Smooth muscle cell (in vitro differentiated cells): ENCODE results near the gene GHITM. TPM values are rescaled to one million over a fixed set of nuclear protein-coding genes. Genes with fewer than 3 reads are reported as not detected.
"Not testable (repeated sequence)": the region's sequence is repeated elsewhere in the genome, so short reads cannot be mapped to it uniquely, and the experiment has no call there.

ENCODE experiments used
- DNase-seq: peaks from one replicate; lab custom pipeline; 2025; ENCODE audit not compliant: unreplicated experiment; lab: John Stamatoyannopoulos, UW
- H2AFZ ChIP-seq: fragments of 200-600 bp; sonication (generic); 2 replicates; pipeline ENCODE4 v1.6.0; 2016; ENCODE audit warnings: antibody characterized with exemption, low read depth, mild to moderate bottlenecking
- H3F3A ChIP-seq: fragments of 200-600 bp; sonication (generic); 2 replicates; pipeline ENCODE4 v1.6.0; 2017; ENCODE audit warnings: antibody characterized with exemption, low read depth
- H3K27ac ChIP-seq: fragments of 200-600 bp; sonication (generic); 2 replicates; pipeline ENCODE4 v1.5.1; 2016; ENCODE audit warnings: low read depth, mild to moderate bottlenecking
- H3K27me3 ChIP-seq: fragments of 200-600 bp; sonication (generic); 2 replicates; pipeline ENCODE4 v1.6.1; 2016; ENCODE audit warnings: low read depth, mild to moderate bottlenecking
- H3K36me3 ChIP-seq: fragments of 200-600 bp; sonication (generic); 2 replicates; pipeline ENCODE4 v1.5.1; 2016; ENCODE audit warnings: low read depth
- H3K4me1 ChIP-seq: fragments of 200-600 bp; sonication (generic); 2 replicates; pipeline ENCODE4 v1.5.1; 2016; ENCODE audit warnings: low read depth
- H3K4me2 ChIP-seq: fragments of 200-600 bp; sonication (generic); 2 replicates; pipeline ENCODE4 v1.6.0; 2016; ENCODE audit warnings: mild to moderate bottlenecking
- H3K4me3 ChIP-seq: fragments of 200-600 bp; sonication (generic); 2 replicates; pipeline ENCODE4 v1.5.1; 2016; ENCODE audit warnings: mild to moderate bottlenecking
- H3K79me2 ChIP-seq: fragments of 200-600 bp; sonication (generic); 2 replicates; pipeline ENCODE4 v1.6.0; 2016; ENCODE audit warnings: low read depth, mild to moderate bottlenecking
- H3K9ac ChIP-seq: fragments of 200-600 bp; sonication (generic); 2 replicates; pipeline ENCODE4 v1.6.0; 2016; ENCODE audit warnings: low read depth
- H3K9me3 ChIP-seq: fragments of 200-600 bp; sonication (generic); replicated peaks from 2 replicates; pipeline ENCODE4 v1.5.1; 2016; ENCODE audit warnings: low read depth
- H4K20me1 ChIP-seq: fragments of 200-600 bp; sonication (generic); 2 replicates; pipeline ENCODE4 v1.6.0; 2016; ENCODE audit warnings: low read depth
- WGBS: methylation state at CpG from one replicate; pipeline ENCODE4 v1.1.7; 2016; ENCODE audit warnings: low lambda C conversion rate; 5-methylcytosine and 5-hydroxymethylcytosine counted together
- polyA plus RNA-seq: library from polyadenylated mRNA; unstranded; fragments of >200 nt; fragmentation: Nextera tagmentation; extraction: Ambion mirVana; gene quantifications from 2 replicates; pipeline ENCODE4 v1.2.1, GENCODE V29; 2016
- total RNA-seq: library from RNA; depleted of rRNA; stranded (reverse); fragments of >200 nt; gene quantifications from 2 replicates; pipeline ENCODE4 v1.2.3, GENCODE V29; 2014
- TF ChIP-seq, protein P1 (sequence below): fragments of 200-600 bp; sonication (generic); IDR thresholded peaks from 2 replicates; pipeline ENCODE4 v1.5.1; 2017; ENCODE audit warnings: borderline replicate concordance, mild to moderate bottlenecking, antibody characterized with exemption; ENCODE audit not compliant: insufficient read depth, poor library complexity, severe bottlenecking

The GHITM gene
- total and polyA plus RNA-seq, 2 experiments from 2014 or later, result 160 to 171 TPM

DNA sequence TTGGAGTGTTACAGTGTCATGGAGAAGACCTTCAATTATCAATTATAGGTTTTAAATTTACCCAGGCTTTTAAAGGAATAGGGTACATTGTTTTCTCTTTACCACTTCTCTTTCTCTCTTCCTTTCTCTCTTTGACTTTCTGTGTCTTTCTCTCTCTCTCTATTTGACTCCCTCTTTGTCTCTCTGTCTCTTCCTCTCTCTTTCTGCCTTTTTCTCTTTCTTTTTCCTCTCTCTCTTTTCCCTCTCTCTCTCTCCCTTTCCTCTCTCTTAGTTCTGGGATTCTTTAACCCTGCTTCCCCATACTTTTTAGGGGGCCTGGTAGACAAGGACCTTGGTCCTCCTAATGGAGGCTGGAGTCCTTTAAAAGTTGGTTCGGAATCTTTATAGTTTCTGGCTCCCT lies 15.9 kb upstream of the GHITM start:
- Histone ChIP-seq H3K79me2 (no peaks in the 10 kb centered on the region), H3K4me1 (no peaks in the 10 kb centered on the region), H3K9me3 (peaks cover 4% of the 10 kb centered on the region), H4K20me1 (no peaks in the 10 kb centered on the region), H3K27me3 (no peaks in the 10 kb centered on the region), H2AFZ (no peak overlapping the region), H3F3A (no peaks in the 10 kb centered on the region), H3K36me3 (no peaks in the 10 kb centered on the region), H3K4me2 (no peak overlapping the region), H3K27ac (no peak overlapping the region), H3K4me3 (no peak overlapping the region), H3K9ac (no peak overlapping the region)
- TF ChIP-seq, protein P1, sequence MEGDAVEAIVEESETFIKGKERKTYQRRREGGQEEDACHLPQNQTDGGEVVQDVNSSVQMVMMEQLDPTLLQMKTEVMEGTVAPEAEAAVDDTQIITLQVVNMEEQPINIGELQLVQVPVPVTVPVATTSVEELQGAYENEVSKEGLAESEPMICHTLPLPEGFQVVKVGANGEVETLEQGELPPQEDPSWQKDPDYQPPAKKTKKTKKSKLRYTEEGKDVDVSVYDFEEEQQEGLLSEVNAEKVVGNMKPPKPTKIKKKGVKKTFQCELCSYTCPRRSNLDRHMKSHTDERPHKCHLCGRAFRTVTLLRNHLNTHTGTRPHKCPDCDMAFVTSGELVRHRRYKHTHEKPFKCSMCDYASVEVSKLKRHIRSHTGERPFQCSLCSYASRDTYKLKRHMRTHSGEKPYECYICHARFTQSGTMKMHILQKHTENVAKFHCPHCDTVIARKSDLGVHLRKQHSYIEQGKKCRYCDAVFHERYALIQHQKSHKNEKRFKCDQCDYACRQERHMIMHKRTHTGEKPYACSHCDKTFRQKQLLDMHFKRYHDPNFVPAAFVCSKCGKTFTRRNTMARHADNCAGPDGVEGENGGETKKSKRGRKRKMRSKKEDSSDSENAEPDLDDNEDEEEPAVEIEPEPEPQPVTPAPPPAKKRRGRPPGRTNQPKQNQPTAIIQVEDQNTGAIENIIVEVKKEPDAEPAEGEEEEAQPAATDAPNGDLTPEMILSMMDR, result no peak
- DNase-seq, result no peak
- WGBS, result 83% methylated on average over 1 of the region's 1 CpG

DNA sequence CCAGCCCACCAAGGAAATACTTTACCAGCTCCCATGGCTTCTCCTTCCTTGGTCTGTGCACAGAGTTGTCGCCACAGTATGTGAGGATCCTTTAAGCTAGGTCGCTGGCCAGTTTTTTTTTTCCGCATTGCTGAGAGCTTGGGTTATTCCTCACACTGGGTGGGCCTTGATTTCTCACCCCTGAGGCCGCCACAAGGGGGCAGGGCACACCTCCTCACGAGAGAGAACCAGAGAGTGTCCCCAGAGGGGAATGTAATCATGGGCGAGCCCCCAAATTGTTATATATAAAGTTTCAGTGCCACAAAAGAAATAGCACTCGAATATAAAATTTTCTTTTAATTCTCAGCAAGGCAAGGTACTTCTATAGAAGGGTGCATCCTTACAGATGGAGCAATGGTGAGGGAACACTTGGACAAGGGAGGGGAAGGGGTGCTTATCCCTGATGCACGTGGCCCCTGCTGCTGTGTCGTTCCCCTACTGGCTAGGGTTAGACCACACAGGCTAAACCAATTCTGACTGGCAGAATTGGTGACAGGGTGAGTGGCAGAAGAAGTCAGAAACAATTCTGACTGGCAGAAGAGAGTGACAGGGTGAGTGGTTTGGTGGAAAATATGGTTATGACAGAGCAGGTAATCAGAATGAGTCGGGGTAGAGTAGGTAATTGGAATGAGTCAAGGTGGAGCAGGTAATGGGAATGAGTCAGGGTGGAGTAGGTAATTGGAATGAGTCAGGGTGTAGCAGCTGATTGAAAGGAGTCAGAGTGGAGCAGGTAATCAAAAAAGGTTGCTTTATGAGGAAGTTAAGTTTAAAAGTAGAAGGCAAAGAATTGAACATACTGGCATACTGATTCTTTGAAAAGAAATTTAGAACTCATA lies 13.2 kb upstream of the GHITM start:
- H3K9me3 ChIP-seq, H3K36me3 ChIP-seq, H3F3A ChIP-seq, H3K27ac ChIP-seq, H3K4me1 ChIP-seq, DNase-seq, H3K9ac ChIP-seq, H3K79me2 ChIP-seq, H3K27me3 ChIP-seq, H3K4me3 ChIP-seq, H4K20me1 ChIP-seq, H3K4me2 ChIP-seq, H2AFZ ChIP-seq: not testable (repeated sequence)
- WGBS, result 82% methylated on average over 10 of the region's 10 CpGs

DNA sequence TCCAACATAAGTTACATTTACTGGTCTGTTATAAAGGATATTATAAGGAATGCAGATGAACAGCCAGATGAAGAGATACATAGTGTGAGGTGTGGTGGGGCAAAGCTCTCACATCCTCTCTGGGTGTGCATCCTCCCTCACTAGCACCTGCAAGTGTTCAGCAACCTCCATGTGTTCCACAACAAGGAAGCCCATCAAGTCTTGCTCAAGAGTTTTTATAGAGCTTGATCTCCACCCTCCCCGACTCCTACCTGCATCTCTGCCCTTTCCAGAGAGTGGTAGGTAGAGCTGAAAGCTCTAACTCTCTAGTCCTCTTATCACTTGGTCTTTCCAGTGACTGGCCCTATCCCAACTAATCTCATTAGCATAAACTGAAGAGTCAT lies 12.5 kb upstream of the GHITM start:
- H3K4me1 ChIP-seq, result no peaks in the 10 kb centered on the region
- no peaks in the 10 kb centered on the region for H3K79me2 ChIP-seq
- H3K9me3 ChIP-seq, result peaks cover 4% of the 10 kb centered on the region
- H3K4me3 ChIP-seq, result no peak overlapping the region
- no peak for DNase-seq
- H3K27ac ChIP-seq, result no peak overlapping the region
- H4K20me1 ChIP-seq, result no peaks in the 10 kb centered on the region
- peaks cover 6% of the 10 kb centered on the region for H3K27me3 ChIP-seq
- H3F3A ChIP-seq, result no peaks in the 10 kb centered on the region
- H3K9ac ChIP-seq, result no peak overlapping the region
- 80% methylated on average over 1 of the region's 1 CpG for WGBS
- H2AFZ ChIP-seq, result no peak overlapping the region
- TF ChIP-seq, protein P1, result no peak
- no peak overlapping the region for H3K4me2 ChIP-seq
- H3K36me3 ChIP-seq, result no peaks in the 10 kb centered on the region

DNA sequence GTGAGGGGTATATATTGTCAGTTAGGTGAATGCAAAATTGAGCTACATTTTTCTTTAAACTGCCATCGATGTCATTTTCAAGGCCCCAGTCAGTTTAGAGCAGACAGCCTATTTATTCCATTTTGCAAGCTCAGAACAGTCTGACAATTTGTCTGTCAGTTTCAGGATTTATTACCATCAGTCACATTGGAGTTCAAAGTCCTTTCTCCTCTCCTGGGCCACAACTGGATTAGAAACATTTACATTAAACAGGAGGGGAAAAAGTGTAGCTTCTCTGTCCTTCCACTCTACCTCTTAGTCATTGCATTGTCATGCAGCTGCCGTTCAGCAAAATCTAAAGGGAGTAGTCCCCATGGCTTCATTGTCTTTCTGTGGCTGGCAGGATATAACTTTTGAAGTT lies 3.5 kb upstream of the GHITM start:
- Histone ChIP-seq H3K27me3 (peaks cover 3% of the 10 kb centered on the region), H3K9ac (no peak overlapping the region), H3K9me3 (no peaks in the 10 kb centered on the region), H2AFZ (no peak overlapping the region), H3K27ac (peak overlapping the region; percentile 29), H3K36me3 (no peaks in the 10 kb centered on the region), H3K4me1 (peaks cover 11% of the 10 kb centered on the region), H3K79me2 (peaks cover 12% of the 10 kb centered on the region), H3K4me3 (no peak overlapping the region), H3K4me2 (no peak overlapping the region), H4K20me1 (no peaks in the 10 kb centered on the region), H3F3A (no peaks in the 10 kb centered on the region)
- WGBS, result 63% methylated on average over 2 of the region's 2 CpGs
- DNase-seq, result no peak
- TF ChIP-seq, protein P1, result no peak
